HepG2 (cell line): ENCODE results near the gene AANAT.

Experiments used
- HOXD1 ChIP-seq: sonication (generic); formaldehyde crosslinking; IDR thresholded peaks from 2 replicates; pipeline ENCODE4 v1.5.0; 2020; ENCODE audit warnings: missing genetic modification reagents
- TF ChIP-seq, protein P1 (sequence below): sonication (generic); formaldehyde crosslinking; IDR thresholded peaks from 2 replicates; pipeline ENCODE4 v1.5.0; 2020; ENCODE audit warnings: missing genetic modification reagents, mild to moderate bottlenecking, borderline replicate concordance

DNA sequence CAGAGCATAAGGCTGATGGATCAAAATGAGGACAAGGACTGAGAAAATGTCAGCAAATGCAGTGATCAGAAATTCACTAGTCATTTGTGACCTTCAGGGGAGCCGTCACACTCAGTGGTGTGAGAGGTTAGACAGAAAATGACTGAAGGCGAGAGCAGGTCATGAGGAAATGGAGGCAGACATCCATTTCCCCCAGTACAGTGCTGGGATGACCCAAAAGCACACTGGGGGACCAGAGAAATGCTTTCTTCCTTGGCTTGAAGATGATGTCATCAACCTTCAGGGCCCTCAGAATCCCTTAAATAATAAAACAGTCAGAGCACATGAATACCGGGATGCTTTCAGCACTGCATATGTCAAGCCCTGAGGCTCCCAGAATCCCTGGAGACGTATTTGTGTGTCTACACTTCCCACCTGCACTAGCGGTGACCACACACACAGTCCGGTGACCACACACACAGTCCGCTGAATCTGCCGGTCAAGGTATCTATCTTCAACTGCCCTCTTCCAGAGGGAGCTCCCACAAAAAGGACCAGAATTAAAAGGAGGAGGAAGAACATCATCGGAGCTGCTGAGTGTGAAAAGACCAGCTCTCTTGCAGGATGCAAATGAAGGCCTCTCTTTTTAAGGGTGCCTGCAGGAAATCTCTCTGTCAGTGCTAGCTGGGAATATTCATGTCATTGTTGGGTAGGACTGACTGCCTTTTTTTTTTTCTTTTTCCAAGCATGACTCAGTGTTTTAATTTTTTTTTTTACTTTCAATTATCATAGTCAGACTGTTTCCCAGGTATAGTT is 22.7 kb upstream of the AANAT start:
- TF ChIP-seq, protein P1, sequence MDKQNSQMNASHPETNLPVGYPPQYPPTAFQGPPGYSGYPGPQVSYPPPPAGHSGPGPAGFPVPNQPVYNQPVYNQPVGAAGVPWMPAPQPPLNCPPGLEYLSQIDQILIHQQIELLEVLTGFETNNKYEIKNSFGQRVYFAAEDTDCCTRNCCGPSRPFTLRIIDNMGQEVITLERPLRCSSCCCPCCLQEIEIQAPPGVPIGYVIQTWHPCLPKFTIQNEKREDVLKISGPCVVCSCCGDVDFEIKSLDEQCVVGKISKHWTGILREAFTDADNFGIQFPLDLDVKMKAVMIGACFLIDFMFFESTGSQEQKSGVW (CRISPR knock-in tag): no peak
- TF ChIP-seq HOXD1 (CRISPR knock-in tag): no peak
